HCT116 (cell line): ENCODE results near the gene ITGBL1. TPM values are rescaled to one million over a fixed set of nuclear protein-coding genes. Genes with fewer than 3 reads are reported as not detected.

Experiments used
- ATAC-seq: fragments of 200-7000 bp; cut with Tn5 transposase; 2 replicates; pipeline ENCODE4 v1.9.1; 2020; ENCODE audit warnings: mild to moderate bottlenecking, moderate library complexity
- BruUV-seq: library from RNA; stranded (reverse); fragments of 400-500 nt; replicated peaks from 2 replicates; lab custom pipeline; 2021; lab: Mats Ljungman, UMichigan
- CTCF ChIA-PET: fragments of 300-600 bp; sonication (Branson Sonifier 250); formaldehyde crosslinking; loops from one replicate; lab custom pipeline; 2021; ENCODE audit warnings: antibody characterized with exemption; lab: Charles Lee
- POLR2A ChIA-PET: fragments of 300-600, 350-600 bp; sonication (Branson Sonifier 250); formaldehyde crosslinking; loops from one replicate; lab custom pipeline; 2021; ENCODE audit warnings: antibody characterized with exemption; lab: Charles Lee
- RAD21 ChIA-PET, 2 experiments: fragments of 300-600 bp; sonication (Branson Sonifier 250); formaldehyde crosslinking; loops; one replicate each; lab custom pipeline; 2023; ENCODE audit warnings: low total read pairs in 2 of 2; ENCODE audit not compliant: uncharacterized antibody in 2 of 2, unreplicated experiment in 2 of 2, low non-redundant PET in 1 of 2; lab: Charles Lee
- DNase-seq: peaks from one replicate; pipeline ENCODE4 v3.0.0-alpha.2; 2010; ENCODE audit warnings: low read depth, low spot score
- H2AFZ ChIP-seq: fragments of 200-600 bp; shearing (Covaris generic), sonication (generic); 2 replicates; pipeline ENCODE4 v1.6.1; 2017; ENCODE audit warnings: low read depth, mixed run types, mixed read lengths, antibody characterized with exemption, low read length; ENCODE audit not compliant: poor library complexity, severe bottlenecking
- H3K27ac ChIP-seq: 2 replicates; pipeline ENCODE4 v1.5.1; 2012; ENCODE audit warnings: low read depth, low read length
- H3K27me3 ChIP-seq: fragments of 200-600 bp; sonication (generic); 2 replicates; pipeline ENCODE4 v1.6.1; 2016; ENCODE audit warnings: mixed run types, low read length, mixed read lengths; ENCODE audit not compliant: insufficient read depth
- H3K36me3 ChIP-seq, 2 experiments: fragments of 200-500 bp in 1 of 2; fragments of 200-600 bp in 1 of 2; sonication (Bioruptor generic) in 1 of 2; sonication (generic) in 1 of 2; 2 replicates each; pipeline versions ENCODE4 v1.5.1 to v1.6.1; 2014 to 2016; ENCODE audit warnings: low read length in 2 of 2, inconsistent platforms in 1 of 2, mixed read lengths in 1 of 2, mixed run types in 1 of 2; ENCODE audit not compliant: insufficient read depth in 2 of 2, control insufficient read depth in 1 of 2
- H3K4me1 ChIP-seq, 2 experiments: fragments of 200-600 bp in 1 of 2; sonication (generic) in 1 of 2; 2 replicates each; pipeline versions ENCODE4 v1.5.1 to v1.6.1; 2012 to 2017; ENCODE audit warnings: low read length in 2 of 2, inconsistent platforms in 1 of 2, mild to moderate bottlenecking in 1 of 2, mixed read lengths in 1 of 2, mixed run types in 1 of 2, moderate library complexity in 1 of 2; ENCODE audit not compliant: insufficient read depth in 2 of 2, control insufficient read depth in 1 of 2
- H3K4me2 ChIP-seq: fragments of 200-600 bp; sonication (generic); 2 replicates; pipeline ENCODE4 v1.6.1; 2017; ENCODE audit warnings: mixed run types, low read length, mixed read lengths
- H3K4me3 ChIP-seq, 2 experiments: fragments of 200-600 bp in 1 of 2; sonication (generic) in 1 of 2; replicated peaks in 1 of 2; 2 replicates each; pipeline ENCODE4 v1.5.1; 2011 to 2016; ENCODE audit warnings: low read length in 2 of 2, control low read depth in 1 of 2, low read depth in 1 of 2, mild to moderate bottlenecking in 1 of 2, mixed read lengths in 1 of 2, mixed run types in 1 of 2
- H3K79me2 ChIP-seq: fragments of 200-600 bp; sonication (generic); 2 replicates; pipeline ENCODE4 v1.6.1; 2017; ENCODE audit warnings: mild to moderate bottlenecking, mixed run types, low read length, moderate library complexity, mixed read lengths; ENCODE audit not compliant: insufficient read depth
- H3K9ac ChIP-seq: fragments of 200-600 bp; sonication (generic); 2 replicates; pipeline ENCODE4 v1.6.1; 2016; ENCODE audit warnings: low read length, mixed read lengths
- H3K9me2 ChIP-seq: fragments of 200-600 bp; sonication (generic), shearing (Covaris generic); 2 replicates; pipeline ENCODE4 v1.6.1; 2017; ENCODE audit warnings: mixed run types, mild to moderate bottlenecking, moderate library complexity; ENCODE audit not compliant: insufficient read depth
- H3K9me3 ChIP-seq, 2 experiments: fragments of 200-500 bp in 1 of 2; fragments of 200-600 bp in 1 of 2; sonication (Bioruptor generic) in 1 of 2; sonication (generic) in 1 of 2; 2 replicates each; pipeline ENCODE4 v1.6.1; 2014 to 2017; ENCODE audit warnings: low read length in 2 of 2, mixed read lengths in 2 of 2, inconsistent platforms in 1 of 2, low read depth in 1 of 2, mild to moderate bottlenecking in 1 of 2, mixed run types in 1 of 2, moderate library complexity in 1 of 2; ENCODE audit not compliant: control insufficient read depth in 1 of 2, insufficient read depth in 1 of 2
- H4K20me1 ChIP-seq: fragments of 200-600 bp; sonication (generic), shearing (Covaris generic); 2 replicates; pipeline ENCODE4 v1.6.1; 2017; ENCODE audit warnings: mixed run types, mild to moderate bottlenecking, moderate library complexity; ENCODE audit not compliant: insufficient read depth
- CEBPB ChIP-seq: IDR thresholded peaks from 2 replicates; pipeline ENCODE4 v1.6.1; 2012; ENCODE audit warnings: low read depth
- EGR1 ChIP-seq: IDR thresholded peaks from 2 replicates; pipeline ENCODE4 v1.6.1; 2012; ENCODE audit warnings: low read depth
- ELF1 ChIP-seq: IDR thresholded peaks from 2 replicates; pipeline ENCODE4 v1.6.1; 2012; ENCODE audit warnings: low read depth, borderline replicate concordance
- EZH2phosphoT487 ChIP-seq: fragments of 200-600 bp; IDR thresholded peaks from 2 replicates; pipeline ENCODE4 v1.6.1; 2018; ENCODE audit warnings: antibody characterized with exemption, borderline replicate concordance
- MAX ChIP-seq: IDR thresholded peaks from 2 replicates; pipeline ENCODE4 v1.6.1; 2012
- REST ChIP-seq: IDR thresholded peaks from 2 replicates; pipeline ENCODE4 v1.6.1; 2012; ENCODE audit warnings: low read depth
- SRF ChIP-seq: IDR thresholded peaks from 2 replicates; pipeline ENCODE4 v1.6.1; 2012; ENCODE audit warnings: low read depth
- YY1 ChIP-seq: IDR thresholded peaks from 2 replicates; pipeline ENCODE4 v1.6.1; 2011; ENCODE audit warnings: low read length, low read depth, moderate library complexity, mild to moderate bottlenecking; ENCODE audit not compliant: insufficient replicate concordance; ENCODE audit errors: extremely low read depth
- ZBTB33 ChIP-seq: IDR thresholded peaks from 2 replicates; pipeline ENCODE4 v1.6.1; 2011; ENCODE audit warnings: mild to moderate bottlenecking, low read length, moderate library complexity; ENCODE audit not compliant: insufficient replicate concordance; ENCODE audit errors: extremely low read depth
- ZFX ChIP-seq: fragments of 450-650 bp; IDR thresholded peaks from 2 replicates; pipeline ENCODE4 v1.6.1; 2017
- ZNF274 ChIP-seq: fragments of 200-500 bp; sonication (Bioruptor generic); IDR thresholded peaks from 2 replicates; pipeline ENCODE4 v1.6.1; 2014; ENCODE audit warnings: mild to moderate bottlenecking, low read depth, low read length, inconsistent platforms
- intact Hi-C: fragments of 100-400 bp; cut with micrococcal nuclease; formaldehyde crosslinking; loops from 2 replicates; pipeline ENCODE4 v1.10.0; 2022
- total RNA-seq: library from RNA; stranded (reverse); gene quantifications from one replicate; pipeline ENCODE4 v1.2.1, GENCODE V29; 2021; ENCODE audit not compliant: unreplicated experiment
- TF ChIP-seq, protein P1 (sequence below), 3 experiments: fragments of 200-600 bp in 1 of 3; sonication (generic) in 1 of 3; IDR thresholded peaks in 2 of 3; conservative IDR thresholded peaks in 1 of 3; 2 replicates each; pipeline ENCODE4 v1.5.1; 2012 to 2017; ENCODE audit warnings: low read depth in 2 of 3, low read length in 2 of 3, antibody characterized with exemption in 1 of 3, borderline replicate concordance in 1 of 3, control low read depth in 1 of 3, mild to moderate bottlenecking in 1 of 3, mixed read lengths in 1 of 3, mixed run types in 1 of 3, moderate library complexity in 1 of 3; ENCODE audit not compliant: insufficient read depth in 1 of 3

ITGBL1 gene
- total RNA-seq, 1 experiment from 2014 or later = 0.66 TPM

DNA sequence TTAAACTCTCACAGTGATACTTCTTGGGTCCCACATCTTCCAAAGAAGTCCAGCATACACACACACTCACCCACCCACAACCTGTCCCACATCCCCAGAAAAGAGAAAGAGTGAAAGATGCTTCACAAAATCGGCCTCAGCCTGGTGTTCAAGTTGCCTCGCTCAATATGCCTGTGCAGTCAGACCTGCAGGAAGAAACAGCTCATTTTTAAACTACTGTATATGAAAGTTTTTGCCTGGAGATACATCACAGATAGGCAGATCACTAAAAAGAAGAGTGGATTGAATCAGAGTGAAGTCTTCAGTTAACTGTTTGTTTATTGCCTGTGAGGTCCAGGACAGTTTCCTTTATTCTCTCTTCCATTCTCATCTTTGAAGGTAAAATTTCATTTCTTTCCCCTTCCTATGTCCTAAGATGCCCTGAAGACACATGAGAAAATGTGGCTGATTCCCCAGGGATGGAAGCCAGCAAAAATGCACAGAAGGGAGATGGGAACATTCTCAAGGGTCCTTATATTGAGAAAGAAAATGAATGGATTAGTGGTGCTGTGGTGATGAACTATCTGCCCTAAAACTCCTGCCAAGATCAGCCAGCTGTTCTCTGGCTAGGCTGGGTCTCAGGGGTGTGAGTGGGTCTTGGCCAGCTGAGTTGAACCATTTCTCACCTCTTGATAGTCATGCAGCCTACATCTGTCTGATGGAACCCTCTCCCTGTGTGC lies 259.0 kb downstream of the ITGBL1 start:
- Histone ChIP-seq H3K9me2 (no peaks in the 10 kb centered on the region), H3K27ac (no peak overlapping the region), H2AFZ (no peak overlapping the region), H3K4me3 (no peak overlapping the region), H3K27me3 (no peaks in the 10 kb centered on the region)
- no peak for DNase-seq
- POLR2A ChIA-PET = no interaction called here
- no peak for ATAC-seq
- no peak for TF ChIP-seq MAX
- no peak for TF ChIP-seq ZFX
- no peak for TF ChIP-seq ZNF274
- no peak for TF ChIP-seq YY1
- TF ChIP-seq ZBTB33 = no peak
- no peak for TF ChIP-seq CEBPB
- TF ChIP-seq, protein P1, sequence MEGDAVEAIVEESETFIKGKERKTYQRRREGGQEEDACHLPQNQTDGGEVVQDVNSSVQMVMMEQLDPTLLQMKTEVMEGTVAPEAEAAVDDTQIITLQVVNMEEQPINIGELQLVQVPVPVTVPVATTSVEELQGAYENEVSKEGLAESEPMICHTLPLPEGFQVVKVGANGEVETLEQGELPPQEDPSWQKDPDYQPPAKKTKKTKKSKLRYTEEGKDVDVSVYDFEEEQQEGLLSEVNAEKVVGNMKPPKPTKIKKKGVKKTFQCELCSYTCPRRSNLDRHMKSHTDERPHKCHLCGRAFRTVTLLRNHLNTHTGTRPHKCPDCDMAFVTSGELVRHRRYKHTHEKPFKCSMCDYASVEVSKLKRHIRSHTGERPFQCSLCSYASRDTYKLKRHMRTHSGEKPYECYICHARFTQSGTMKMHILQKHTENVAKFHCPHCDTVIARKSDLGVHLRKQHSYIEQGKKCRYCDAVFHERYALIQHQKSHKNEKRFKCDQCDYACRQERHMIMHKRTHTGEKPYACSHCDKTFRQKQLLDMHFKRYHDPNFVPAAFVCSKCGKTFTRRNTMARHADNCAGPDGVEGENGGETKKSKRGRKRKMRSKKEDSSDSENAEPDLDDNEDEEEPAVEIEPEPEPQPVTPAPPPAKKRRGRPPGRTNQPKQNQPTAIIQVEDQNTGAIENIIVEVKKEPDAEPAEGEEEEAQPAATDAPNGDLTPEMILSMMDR (IDR thresholded peaks at IDR 0.05 in 2 of 3, conservative IDR thresholded peaks at IDR 0.05 in 1 of 3; ENCODE audit: borderline replicate concordance in 1 of 3, insufficient read depth in 1 of 3, low read depth in 2 of 3, low read length in 2 of 3) = no peak
- no peak for TF ChIP-seq EGR1
- no peak for TF ChIP-seq ELF1
- TF ChIP-seq REST = no peak
- no peak for TF ChIP-seq EZH2phosphoT487
- no peak for TF ChIP-seq SRF
- TF ChIP-seq, all 23 proteins: peak for 0
- peaks cover 0 to 11% of the 10 kb centered on the region in 2 experiments; a peak in 1 of 4 replicates for H3K9me3 ChIP-seq
- H4K20me1 ChIP-seq = no peaks in the 10 kb centered on the region
- H3K9ac ChIP-seq = no peak overlapping the region
- CTCF ChIA-PET = no interaction called here
- H3K4me1 ChIP-seq = no peaks in the 10 kb centered on the region
- RAD21 ChIA-PET = no interaction called here
- H3K36me3 ChIP-seq = no peaks in the 10 kb centered on the region
- H3K79me2 ChIP-seq = no peaks in the 10 kb centered on the region
- BruUV-seq = no TSS peak
- H3K4me2 ChIP-seq = no peak overlapping the region
- intact Hi-C loops = no loop called here
